Stimulated activated CD4-positive, alpha-beta T cell treated with anti-CD3 and anti-CD28 coated beads, Interleukin-1b, Interleukin-23, amount 100 ng/mL, for 24 hours (primary cell): ENCODE data around the gene ALDH1A1.

Source experiments
- DNase-seq, 4 experiments: peaks; one replicate each; pipeline ENCODE4 v3.0.0-alpha.2; 2020; ENCODE audit warnings: low read depth in 4 of 4, low spot score in 1 of 4

Gene ALDH1A1

DNA sequence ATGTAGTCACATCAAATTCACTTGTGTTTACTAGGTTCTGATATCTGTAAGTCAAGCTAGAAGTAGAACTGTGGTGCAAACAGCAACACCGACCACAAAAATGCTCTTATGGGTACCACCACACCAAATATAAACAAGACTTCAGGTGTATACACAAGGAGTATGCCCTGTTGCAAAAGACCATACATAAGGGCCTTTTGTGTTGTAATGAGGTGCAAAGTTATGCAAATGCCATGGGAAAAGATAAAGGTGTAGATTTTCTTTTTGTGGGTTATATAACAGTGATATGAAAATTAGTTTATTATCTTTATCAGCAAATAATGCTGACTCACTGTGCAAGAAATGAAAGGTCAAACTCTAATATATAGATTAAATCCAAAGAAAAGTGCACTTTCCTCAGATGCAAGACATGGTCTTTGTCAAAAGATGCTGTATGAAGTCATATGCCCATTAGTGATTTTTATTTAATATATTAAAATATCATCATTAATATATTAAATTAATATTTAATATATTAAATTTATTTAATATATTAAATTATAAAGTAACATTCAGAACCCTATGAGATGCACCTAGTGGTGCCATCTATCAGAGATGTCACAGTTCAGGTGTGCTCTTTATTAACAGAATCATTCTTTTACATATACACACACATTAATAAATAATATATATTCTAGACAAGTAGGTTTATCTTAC is 26.7 kb upstream of the ALDH1A1 start:
- no peak for DNase-seq

- no peak for DNase-seq
Measured at GRCh38 chr9:72978744-72979143, 25.9 kb upstream of the ALDH1A1 start.

GRCh38 chr9:72977670-72978069 is 24.8 kb upstream of the ALDH1A1 start:
- no peak for DNase-seq

DNA sequence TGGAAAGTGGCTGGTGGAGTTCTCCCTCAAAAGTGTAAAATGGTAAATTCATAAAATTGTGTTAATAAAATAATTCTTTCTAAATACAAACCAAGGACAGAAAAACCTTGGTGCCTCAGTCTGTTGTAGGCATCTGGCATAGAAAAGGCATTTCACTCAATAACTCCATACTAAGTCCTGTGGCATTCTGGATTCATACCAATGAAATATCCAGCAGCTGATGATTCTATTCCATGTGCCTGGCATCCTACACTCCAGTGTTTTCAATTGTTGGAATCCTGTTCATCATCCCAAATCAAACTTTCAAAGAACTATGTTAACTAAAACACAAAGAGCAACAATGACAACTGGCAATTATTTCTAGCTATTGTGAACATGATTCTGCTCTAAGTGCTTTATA is 21.6 kb upstream of the ALDH1A1 start:
- DNase-seq: no peak

DNA sequence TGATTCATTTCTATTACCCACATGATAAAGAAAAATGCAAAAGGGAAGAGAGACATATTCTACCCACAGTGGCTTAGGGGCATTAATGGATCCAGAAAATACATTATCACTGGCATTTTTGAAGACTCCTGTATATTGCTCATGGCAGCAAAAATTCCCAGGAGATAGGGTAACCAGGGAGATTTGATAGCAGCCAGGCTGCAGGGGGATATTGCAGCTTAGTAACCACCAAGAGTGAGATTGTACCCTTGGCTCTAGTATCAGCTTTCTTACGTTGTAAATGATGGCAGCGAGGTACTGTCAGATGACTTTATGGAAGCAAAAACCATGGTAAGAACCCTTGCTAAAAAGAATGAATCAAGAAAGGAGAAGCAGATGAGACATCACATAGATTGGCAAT is 19.8 kb upstream of the ALDH1A1 start:
- no peak for DNase-seq

DNA sequence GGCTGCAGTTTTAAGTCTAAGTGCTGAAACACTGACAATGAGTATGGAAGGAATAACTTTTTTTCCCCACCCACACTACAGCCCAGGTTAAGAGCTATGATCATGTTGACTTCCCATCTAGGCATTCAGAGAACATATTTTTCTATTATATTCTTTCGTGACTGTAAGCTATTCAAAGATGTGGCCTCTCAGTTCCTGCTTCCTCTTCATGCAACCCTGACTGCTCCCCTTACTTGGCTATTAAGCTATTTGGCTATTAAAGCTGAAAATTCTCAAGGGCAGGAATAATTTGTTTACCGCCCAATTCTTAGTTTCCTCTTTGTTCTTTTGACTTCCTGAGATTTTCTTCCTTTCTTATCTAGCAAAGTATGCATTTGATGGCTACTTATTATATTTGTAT is 18.6 kb upstream of the ALDH1A1 start:
- no peak for DNase-seq

DNA sequence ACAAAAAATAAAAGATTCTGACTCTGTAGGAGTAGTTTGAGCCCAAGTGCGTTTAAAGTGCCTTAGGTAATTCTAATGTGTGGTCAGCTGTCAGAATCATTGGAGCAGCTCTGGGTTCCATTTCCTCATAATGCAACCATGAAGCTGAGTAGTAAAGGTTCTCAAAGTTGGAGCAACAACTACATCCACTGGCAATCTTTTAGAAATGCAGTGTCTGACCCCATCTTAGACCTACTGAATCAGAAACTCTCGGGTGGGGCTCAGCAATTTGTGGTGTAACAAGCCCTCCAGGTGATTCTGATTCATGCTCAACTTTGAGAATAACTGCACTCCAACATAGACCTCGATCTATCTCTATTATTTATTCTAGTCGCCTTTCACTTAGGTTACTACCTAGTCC is 7.6 kb upstream of the ALDH1A1 start:
- DNase-seq: no peak

- no peak for DNase-seq
Measured at GRCh38 chr9:72958485-72959281, 5.8 kb upstream of the ALDH1A1 start.

DNA sequence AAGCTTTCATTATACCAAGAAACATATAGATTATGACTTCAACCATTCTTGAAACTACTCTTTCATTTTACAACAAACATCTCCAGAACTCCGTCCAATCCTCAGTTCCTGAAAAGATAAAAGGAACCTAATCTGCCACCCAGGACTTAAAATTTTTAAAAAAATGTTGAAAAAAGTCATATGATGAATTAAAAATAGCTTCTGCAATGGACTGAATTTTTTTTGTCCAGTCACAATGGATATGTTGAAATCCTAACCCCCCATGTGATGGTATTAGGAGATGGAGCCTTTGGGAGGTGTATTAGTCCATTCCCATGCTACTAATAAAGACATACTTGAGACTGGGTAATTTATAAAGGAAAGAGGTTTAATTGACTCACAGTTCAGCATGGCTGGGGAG is 2.7 kb upstream of the ALDH1A1 start:
- no peak for DNase-seq

DNA sequence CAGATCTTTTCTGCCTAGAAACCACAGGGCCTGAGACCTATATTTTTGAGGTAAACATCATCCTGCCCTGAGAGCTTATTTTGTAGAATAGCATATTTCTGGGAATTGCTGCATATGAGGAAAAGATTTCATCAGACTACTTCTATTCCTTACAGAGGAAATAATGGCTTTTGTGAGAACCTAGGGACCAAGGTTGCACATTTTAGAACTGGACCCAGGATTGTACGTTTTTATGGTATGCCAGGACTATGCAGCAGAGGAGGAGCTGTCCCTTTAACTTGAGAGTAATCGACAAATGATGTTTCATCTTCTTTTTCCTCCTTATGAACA is 2.2 kb upstream of the ALDH1A1 start:
- DNase-seq: no peak

DNA sequence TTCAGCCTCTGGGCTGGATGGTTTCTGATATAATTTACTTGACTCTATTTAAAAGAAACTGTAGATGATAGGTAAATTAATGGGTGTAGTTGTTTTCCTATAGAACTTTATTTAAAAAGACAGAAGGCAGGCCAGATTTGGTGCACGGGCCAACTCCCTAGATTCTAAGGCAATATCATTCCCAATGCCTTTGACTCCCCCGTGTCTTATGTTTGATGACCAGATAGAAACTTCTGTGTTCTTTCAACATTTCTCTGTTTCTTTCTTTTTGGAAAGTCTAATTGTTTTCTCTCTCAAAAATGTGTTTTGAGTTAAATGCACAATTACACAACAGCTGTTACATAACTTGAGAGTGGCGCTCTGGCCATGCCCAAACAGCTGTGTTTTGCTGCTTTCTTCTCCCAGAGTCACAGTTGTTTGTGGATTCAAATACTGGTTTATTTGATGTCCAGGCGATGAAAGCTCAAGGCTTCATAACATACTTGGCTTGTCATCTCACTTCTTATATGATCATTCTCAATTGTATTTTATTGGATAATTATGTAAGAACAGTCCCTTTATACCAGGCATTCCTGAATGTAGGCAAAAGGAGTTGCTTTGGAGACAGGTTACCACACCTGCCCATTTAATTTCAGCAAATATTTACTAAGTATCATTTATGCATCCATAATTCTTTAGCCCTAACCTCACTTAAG is 1.7 kb upstream of the ALDH1A1 start:
- DNase-seq: no peak

GRCh38 chr9:72952381-72952690 is 517 bp downstream of the ALDH1A1 start:
- no peak for DNase-seq

DNA sequence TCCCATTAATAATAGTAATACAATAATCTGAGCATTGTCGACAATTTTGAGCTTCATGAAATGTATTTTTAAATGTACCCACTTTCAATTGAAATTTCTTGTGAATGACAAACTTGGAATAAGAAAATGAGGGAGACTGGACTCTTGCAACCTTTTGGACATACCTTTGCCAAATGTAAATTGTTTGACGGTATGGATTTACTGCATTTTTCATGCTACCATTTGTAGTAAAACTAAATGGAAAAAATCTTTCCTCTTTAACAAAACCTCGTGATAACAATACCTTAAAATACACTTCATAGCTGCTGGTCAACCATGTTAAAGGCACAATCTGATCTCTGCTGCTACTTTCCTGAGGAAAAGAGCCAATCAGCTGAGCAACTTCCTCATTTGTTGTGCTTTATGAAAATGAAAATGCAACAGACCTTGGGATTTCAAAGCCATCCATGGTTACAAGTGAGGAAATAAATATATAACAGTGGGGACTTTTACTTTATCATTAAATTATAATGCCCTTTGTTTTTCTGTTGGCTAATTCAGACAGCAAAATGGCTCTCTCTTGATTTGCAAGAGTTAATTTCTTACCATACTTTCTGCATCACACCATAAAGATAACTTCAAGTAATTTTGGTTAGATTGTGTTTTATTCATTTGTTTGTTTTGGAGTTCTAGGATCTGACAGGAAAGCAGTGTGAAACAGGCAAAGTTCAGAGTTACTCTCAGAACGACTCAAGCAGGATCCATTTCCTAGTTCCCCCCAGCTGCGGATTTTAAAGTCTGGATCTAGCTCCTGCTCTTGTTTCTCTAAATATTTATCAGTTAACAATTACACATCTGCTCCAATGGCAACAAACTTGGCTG is 1.1 kb downstream of the ALDH1A1 start:
- DNase-seq: no peak

- no peak for DNase-seq
Measured at GRCh38 chr9:72950875-72951442, 1.9 kb downstream of the ALDH1A1 start.

- DNase-seq: no peak
Measured at GRCh38 chr9:72949918-72950325, 2.9 kb downstream of the ALDH1A1 start.

- DNase-seq: no peak
Measured at GRCh38 chr9:72949244-72949582, 3.6 kb downstream of the ALDH1A1 start.

GRCh38 chr9:72948575-72949243 is 4.1 kb downstream of the ALDH1A1 start:
- DNase-seq: no peak

- no peak for DNase-seq
Measured at GRCh38 chr9:72947984-72948465, 4.8 kb downstream of the ALDH1A1 start.

DNA sequence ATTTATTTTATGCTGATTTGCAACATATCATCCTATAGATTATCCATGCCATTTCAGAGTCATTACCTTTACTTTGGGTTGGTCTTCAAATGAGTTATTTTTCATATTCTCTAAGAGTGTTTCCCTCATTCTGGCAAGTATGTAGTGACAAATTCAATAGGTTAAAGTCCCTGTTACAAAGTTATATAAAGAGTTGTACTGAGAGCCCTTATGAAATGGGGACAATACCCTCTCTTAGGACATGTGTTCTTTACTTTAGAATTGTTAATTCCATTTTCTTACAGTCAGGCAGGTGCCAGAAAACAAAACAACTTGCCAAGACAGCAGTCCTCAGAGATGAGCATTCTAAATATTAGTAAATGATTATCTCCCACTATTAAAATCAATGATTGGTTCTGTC is 6.0 kb downstream of the ALDH1A1 start:
- DNase-seq: no peak

- DNase-seq: no peak
Measured at GRCh38 chr9:72946318-72946717, 6.5 kb downstream of the ALDH1A1 start.

DNA sequence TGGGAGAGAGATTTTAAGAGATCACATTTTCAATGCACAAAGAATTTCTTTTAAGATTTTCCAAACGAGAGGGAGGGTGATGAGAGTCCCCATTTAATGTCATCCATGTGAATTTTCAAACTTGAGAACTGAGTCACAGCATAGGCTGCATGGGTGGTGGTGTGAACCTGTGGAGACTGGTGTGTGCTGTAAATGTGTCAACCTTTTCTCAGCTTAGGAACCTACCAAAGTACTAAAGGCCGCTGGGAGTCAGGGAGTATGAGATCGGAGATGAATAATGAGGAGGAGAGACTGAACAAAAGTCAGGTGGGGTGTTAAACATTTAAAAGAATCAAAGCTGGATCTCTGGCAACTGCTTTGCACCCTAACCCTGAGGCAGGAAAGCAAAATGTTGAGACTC is 7.5 kb downstream of the ALDH1A1 start:
- DNase-seq: no peak
